GM21528 (cell line): ENCODE data around the gene GPR150.

ENCODE experiments used
- ATAC-seq: cut with Tn5 transposase; IDR thresholded peaks from one replicate; pipeline ENCODE4 v1.9.1; 2021; ENCODE audit warnings: mild to moderate bottlenecking, moderate library complexity; ENCODE audit not compliant: unreplicated experiment, low FRiP score

GPR150 gene

GRCh38 chr5:95620030-95620869 lies at the start of gene GPR150:
Gene GPR150, plus strand, starts transcription at chr5:95620087. Its CDS starts 189 bp downstream, at chr5:95620276.
- ATAC-seq, result peak; percentile 73

- no peak for ATAC-seq
Observed at GRCh38 chr5:95572016-95572415, 47.9 kb upstream of the GPR150 start.

GRCh38 chr5:95581576-95581975 lies 38.3 kb upstream of the GPR150 start:
- ATAC-seq, result no peak

- ATAC-seq, result no peak
Observed at GRCh38 chr5:95583992-95584391, 35.9 kb upstream of the GPR150 start.

- ATAC-seq, result no peak
Observed at GRCh38 chr5:95590880-95591279, 29.0 kb upstream of the GPR150 start.

- ATAC-seq, result no peak
Observed at GRCh38 chr5:95591490-95591901, 28.4 kb upstream of the GPR150 start.

GRCh38 chr5:95595289-95595931 lies 24.5 kb upstream of the GPR150 start:
- ATAC-seq, result no peak

- no peak for ATAC-seq
Observed at GRCh38 chr5:95599252-95599651, 20.6 kb upstream of the GPR150 start.

- no peak for ATAC-seq
Observed at GRCh38 chr5:95600557-95600956, 19.3 kb upstream of the GPR150 start.

GRCh38 chr5:95605786-95606185 lies 14.1 kb upstream of the GPR150 start:
- no peak for ATAC-seq

GRCh38 chr5:95606419-95606818 lies 13.5 kb upstream of the GPR150 start:
- no peak for ATAC-seq

- no peak for ATAC-seq
Observed at GRCh38 chr5:95609711-95610110, 10.2 kb upstream of the GPR150 start.

- ATAC-seq, result no peak
Observed at GRCh38 chr5:95610546-95610945, 9.3 kb upstream of the GPR150 start.

GRCh38 chr5:95611396-95611795 lies 8.5 kb upstream of the GPR150 start:
- no peak for ATAC-seq

- ATAC-seq, result no peak
Observed at GRCh38 chr5:95613514-95613913, 6.4 kb upstream of the GPR150 start.

GRCh38 chr5:95615164-95615467 lies 4.8 kb upstream of the GPR150 start:
- ATAC-seq, result no peak

GRCh38 chr5:95617057-95617456 lies 2.8 kb upstream of the GPR150 start:
- no peak for ATAC-seq

- ATAC-seq, result no peak
Observed at GRCh38 chr5:95619096-95619495, 791 bp upstream of the GPR150 start.

- ATAC-seq, result no peak
Observed at GRCh38 chr5:95619514-95620029, 315 bp upstream of the GPR150 start.

GRCh38 chr5:95620870-95621838 lies 1.3 kb downstream of the GPR150 start:
- peak; percentile 59 for ATAC-seq
